Naive B cell (primary cell): Measurements from ENCODE around the gene METTL9. TPM values are rescaled to one million over a fixed set of nuclear protein-coding genes. Genes with fewer than 3 reads are reported as not detected.
A peak's percentile ranks its signal among the peaks of the same experiment; 100 is the strongest.
"Not testable (repeated sequence)": the region's sequence is repeated elsewhere in the genome, so short reads cannot be mapped to it uniquely, and the experiment has no call there.

Experiments
- ATAC-seq, 2 donors: fragments of 150-1000 bp; cut with Tn5 transposase; 2 replicates each; pipeline ENCODE4 v1.10.0; 2021; ENCODE audit warnings: low read depth in 2 of 2, mild to moderate bottlenecking in 2 of 2, moderate library complexity in 2 of 2
- DNase-seq: peaks from one replicate; pipeline ENCODE4 v3.0.0; 2022
- H3K27ac Mint-ChIP-seq, 6 donors: one replicate each; pipeline ENCODE4 v1.8.0; 2020 to 2022; ENCODE audit warnings: mild to moderate bottlenecking in 6 of 6, mixed read lengths in 6 of 6, moderate library complexity in 5 of 6, inconsistent platforms in 2 of 6
- H3K27me3 Mint-ChIP-seq, 3 donors: one replicate each; pipeline ENCODE4 v1.8.0; 2021 to 2022; ENCODE audit warnings: mixed read lengths in 3 of 3, mild to moderate bottlenecking in 1 of 3
- H3K36me3 Mint-ChIP-seq, 2 donors: one replicate each; pipeline ENCODE4 v1.8.0; 2020 to 2022; ENCODE audit warnings: mixed read lengths in 2 of 2, inconsistent platforms in 1 of 2, mild to moderate bottlenecking in 1 of 2
- H3K4me1 Mint-ChIP-seq, 3 donors: one replicate each; pipeline ENCODE4 v1.8.0; 2020 to 2022; ENCODE audit warnings: mixed read lengths in 3 of 3, inconsistent platforms in 1 of 3, mild to moderate bottlenecking in 1 of 3, moderate library complexity in 1 of 3
- H3K4me3 Mint-ChIP-seq, 8 donors: one replicate each; pipeline ENCODE4 v1.8.0; 2020 to 2022; ENCODE audit warnings: mild to moderate bottlenecking in 8 of 8, mixed read lengths in 8 of 8, moderate library complexity in 8 of 8, inconsistent platforms in 2 of 8
- H3K9me3 Mint-ChIP-seq, 7 donors: one replicate each; pipeline ENCODE4 v1.8.0; 2020 to 2022; ENCODE audit warnings: mixed read lengths in 7 of 7, mild to moderate bottlenecking in 5 of 7, inconsistent platforms in 2 of 7, moderate library complexity in 1 of 7
- polyA plus RNA-seq, 6 donors: library from polyadenylated mRNA; unstranded; fragments of 300-500 nt; fragmentation: Illumina TruSeq; gene quantifications; one replicate each; pipeline ENCODE4 v1.2.3, GENCODE V29; 2021; ENCODE audit warnings: low read depth in 6 of 6

The METTL9 gene
- polyA plus RNA-seq, result 100 to 1,000 TPM in 4 of 6 donors, 10 to 100 TPM in 2; 92.8 to 151 (median 110) TPM

- peak within 1 kb of the TSS; percentile 92 to 97 (median 96) for H3K27ac Mint-ChIP-seq
- H3K9me3 Mint-ChIP-seq, result no peaks in the 10 kb centered on the region
- peak within 1 kb of the TSS; percentile 89 to 95 (median 93) for H3K4me3 Mint-ChIP-seq
- peaks cover 26 to 36% (median 31%) of the 10 kb centered on the region in 3 donors for H3K4me1 Mint-ChIP-seq
- no peaks in the 10 kb centered on the region for H3K36me3 Mint-ChIP-seq
- no peaks in the 10 kb centered on the region for H3K27me3 Mint-ChIP-seq
- peak; percentile 95 for DNase-seq
- ATAC-seq, result peak; percentile 86 to 89
Measured at GRCh38 chr16:21599122-21600030, at the start of gene METTL9. METTL9 (plus strand) TSS chr16:21599577; CDS start chr16:21599734, 157 bp downstream.

- not testable (repeated sequence) for H3K27me3 Mint-ChIP-seq, H3K4me3 Mint-ChIP-seq, H3K36me3 Mint-ChIP-seq, DNase-seq, H3K9me3 Mint-ChIP-seq, ATAC-seq
- Mint-ChIP-seq H3K27ac (peak overlapping the region in 2 of 6 donors; percentile 6 to 92), H3K4me1 (peaks cover 17 to 28% (median 28%) of the 10 kb centered on the region in 3 donors)
Measured at GRCh38 chr16:21549975-21550374, 49.4 kb upstream of the METTL9 start.

- not testable (repeated sequence) for H3K36me3 Mint-ChIP-seq, ATAC-seq, H3K27ac Mint-ChIP-seq, H3K27me3 Mint-ChIP-seq, H3K4me3 Mint-ChIP-seq, DNase-seq, H3K9me3 Mint-ChIP-seq
- peaks cover 19 to 33% (median 28%) of the 10 kb centered on the region in 3 donors for H3K4me1 Mint-ChIP-seq
Measured at GRCh38 chr16:21550435-21550834, 48.9 kb upstream of the METTL9 start.

- peaks cover 21 to 35% (median 28%) of the 10 kb centered on the region in 3 donors for H3K4me1 Mint-ChIP-seq
- not testable (repeated sequence) for DNase-seq, H3K27me3 Mint-ChIP-seq, ATAC-seq, H3K4me3 Mint-ChIP-seq, H3K27ac Mint-ChIP-seq, H3K9me3 Mint-ChIP-seq, H3K36me3 Mint-ChIP-seq
Measured at GRCh38 chr16:21551076-21551475, 48.3 kb upstream of the METTL9 start.

GRCh38 chr16:21551600-21551999, 47.8 kb upstream of the METTL9 start:
- not testable (repeated sequence) for H3K27me3 Mint-ChIP-seq, ATAC-seq, H3K9me3 Mint-ChIP-seq, H3K4me3 Mint-ChIP-seq, H3K36me3 Mint-ChIP-seq, DNase-seq
- peaks cover 21 to 35% (median 28%) of the 10 kb centered on the region in 3 donors for H3K4me1 Mint-ChIP-seq
- peak overlapping the region in 1 of 6 donors; percentile 3 for H3K27ac Mint-ChIP-seq

- DNase-seq, ATAC-seq, H3K9me3 Mint-ChIP-seq, H3K27me3 Mint-ChIP-seq, H3K36me3 Mint-ChIP-seq: not testable (repeated sequence)
- peak overlapping the region in 5 of 8 donors; percentile 57 to 93 (median 71) for H3K4me3 Mint-ChIP-seq
- H3K27ac Mint-ChIP-seq, result peak overlapping the region; percentile 89 to 99 (median 96)
- H3K4me1 Mint-ChIP-seq, result peaks cover 21 to 35% (median 28%) of the 10 kb centered on the region in 3 donors
Measured at GRCh38 chr16:21553481-21554296, 45.7 kb upstream of the METTL9 start.

GRCh38 chr16:21554795-21555585, 44.4 kb upstream of the METTL9 start:
- ATAC-seq (peak; percentile 98 to 99), DNase-seq (peak; percentile 99)
- Mint-ChIP-seq H3K9me3 (no peaks in the 10 kb centered on the region), H3K27ac (peak overlapping the region; percentile 89 to 99 (median 98)), H3K27me3 (peaks cover 0 to 6% (median 0%) of the 10 kb centered on the region in 3 donors), H3K36me3 (no peaks in the 10 kb centered on the region), H3K4me3 (peak overlapping the region; percentile 3 to 93 (median 82)), H3K4me1 (peaks cover 21 to 35% (median 28%) of the 10 kb centered on the region in 3 donors)

GRCh38 chr16:21555621-21556020, 43.8 kb upstream of the METTL9 start:
- H3K36me3 Mint-ChIP-seq, DNase-seq, H3K27me3 Mint-ChIP-seq, H3K9me3 Mint-ChIP-seq, ATAC-seq: not testable (repeated sequence)
- Mint-ChIP-seq H3K27ac (peak overlapping the region in 2 of 6 donors; percentile 98), H3K4me3 (peak overlapping the region in 1 of 8 donors; percentile 25), H3K4me1 (peaks cover 21 to 35% (median 28%) of the 10 kb centered on the region in 3 donors)

- H3K36me3 Mint-ChIP-seq, ATAC-seq, H3K9me3 Mint-ChIP-seq, H3K27me3 Mint-ChIP-seq, DNase-seq: not testable (repeated sequence)
- Mint-ChIP-seq H3K27ac (peak overlapping the region in 3 of 6 donors; percentile 11 to 94 (median 44)), H3K4me3 (peak overlapping the region in 1 of 8 donors; percentile 6), H3K4me1 (peaks cover 21 to 35% (median 28%) of the 10 kb centered on the region in 3 donors)
Measured at GRCh38 chr16:21556026-21556595, 43.3 kb upstream of the METTL9 start.

- ATAC-seq, H3K9me3 Mint-ChIP-seq, H3K27me3 Mint-ChIP-seq, H3K4me3 Mint-ChIP-seq, DNase-seq, H3K36me3 Mint-ChIP-seq: not testable (repeated sequence)
- Mint-ChIP-seq H3K27ac (peak overlapping the region in 2 of 6 donors; percentile 44 to 94), H3K4me1 (peaks cover 21 to 35% (median 28%) of the 10 kb centered on the region in 3 donors)
Measured at GRCh38 chr16:21556651-21557241, 42.6 kb upstream of the METTL9 start.

GRCh38 chr16:21560462-21560861, 38.9 kb upstream of the METTL9 start:
- Mint-ChIP-seq H3K27me3 (peaks cover 0 to 6% (median 0%) of the 10 kb centered on the region in 3 donors), H3K4me3 (no peak overlapping the region), H3K36me3 (no peaks in the 10 kb centered on the region), H3K27ac (peak overlapping the region in 1 of 6 donors; percentile 40), H3K9me3 (no peaks in the 10 kb centered on the region), H3K4me1 (peaks cover 3 to 7% (median 4%) of the 10 kb centered on the region in 3 donors)
- DNase-seq, result no peak
- no peak for ATAC-seq

GRCh38 chr16:21563676-21564075, 35.7 kb upstream of the METTL9 start:
- Mint-ChIP-seq H3K27ac (peak overlapping the region in 2 of 6 donors; percentile 19 to 45), H3K27me3 (peaks cover 0 to 4% (median 0%) of the 10 kb centered on the region in 3 donors), H3K4me3 (no peak overlapping the region), H3K9me3 (no peaks in the 10 kb centered on the region), H3K36me3 (no peaks in the 10 kb centered on the region), H3K4me1 (peaks cover 0 to 11% (median 4%) of the 10 kb centered on the region in 3 donors)
- DNase-seq, result no peak
- no peak for ATAC-seq
